ENCODE data around the gene SOX18. TPM values are rescaled to one million over a fixed set of nuclear protein-coding genes. Genes with fewer than 3 reads are reported as not detected.

SOX18 gene
- total and polyA plus RNA-seq, 2 of the 8 experiments (the other 6 are each of a cell fraction or from before 2014, with no cell fraction given) = 0.09 TPM; not detected in 1

DNA sequence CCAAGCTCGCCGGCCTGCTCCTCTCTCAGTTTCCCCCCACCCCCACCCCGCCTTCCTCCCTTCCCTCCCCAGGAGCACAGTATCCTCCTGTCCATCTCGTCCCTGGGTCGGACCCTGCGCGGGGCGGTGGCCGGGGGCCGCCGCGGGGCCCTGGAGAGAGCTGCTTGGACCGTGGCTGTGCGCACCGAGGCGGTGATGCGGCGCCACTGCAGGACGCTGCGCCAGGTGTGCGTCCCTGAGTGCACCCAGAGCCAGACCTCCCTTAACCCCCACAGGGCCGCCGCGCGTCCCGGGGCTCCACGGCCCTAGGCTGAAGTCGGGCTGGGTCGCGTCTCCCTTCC, 11.2 kb downstream of the SOX18 start:
- POLR2A ChIA-PET (ENCODE audit: partially characterized antibody) = interaction anchor here (1.0 to 3.5 kb wide), 7 partner anchors 9 to 385 kb away, joined by 3 to 24 read pairs (median 4); partner anchors contain the start of genes SOX18, STMN3 and TCEA2
- H3K9ac ChIP-seq (replicated peaks in 1 of 4; ENCODE audit: extremely low read depth in 1 of 4, low read depth in 3 of 4, low read length in 3 of 4) = no peak overlapping the region
- DNase-seq (ENCODE audit: low read depth in 1 of 2, low spot score in 2 of 2) = no peak

More for the DNA sequence above, 11.2 kb downstream of the SOX18 start:
- Histone ChIP-seq H2BK5ac (ENCODE audit: low read depth, low read length) (no peak overlapping the region), H3K4me2 (ENCODE audit: insufficient read depth in 1 of 2, low read depth in 2 of 2, low read length in 2 of 2) (peak overlapping the region; percentile 8 to 74), H2AFZ (ENCODE audit: low read length) (no peak overlapping the region), H2BK120ac (replicated peaks; ENCODE audit: low read depth, low read length) (no peak overlapping the region), H2BK20ac (ENCODE audit: low read length) (no peak overlapping the region), H3K27ac (ENCODE audit: low read depth, low read length) (no peak overlapping the region), H2BK12ac (ENCODE audit: low read depth, low read length) (no peak overlapping the region), H3K9me3 (ENCODE audit: insufficient read depth in 2 of 2, low read depth in 1 of 2, low read length in 1 of 2) (no peaks in the 10 kb centered on the region), H3K23me2 (ENCODE audit: low read depth, low read length) (peaks cover 3% of the 10 kb centered on the region; the same call in 1 of the 2 replicates), H4K20me1 (replicated peaks in 1 of 2; ENCODE audit: control insufficient read depth in 1 of 2, insufficient read depth in 2 of 2, low read length in 2 of 2) (peaks cover 0 to 3% of the 10 kb centered on the region in 2 experiments), H2AK5ac (ENCODE audit: low read depth, low read length) (no peak overlapping the region), H3K4me3 (ENCODE audit: extremely low read depth in 1 of 4, insufficient read depth in 2 of 4, low read depth in 3 of 4, low read length in 4 of 4) (peak overlapping the region; percentile 35 to 73 (median 48)), H3K56ac (replicated peaks; ENCODE audit: insufficient read length, low read depth, low read length) (no peak overlapping the region), H3K14ac (ENCODE audit: insufficient read length) (no peak overlapping the region), H3K4ac (replicated peaks; ENCODE audit: insufficient read length, low read depth, low read length) (no peak overlapping the region), H4K5ac (ENCODE audit: insufficient read length, low read depth, low read length) (no peak overlapping the region), H3K36me3 (ENCODE audit: control insufficient read depth in 2 of 4, insufficient read depth in 4 of 4, low read length in 3 of 4) (no peaks in the 10 kb centered on the region; a peak in 2 of 8 replicates), H3K27me3 (replicated peaks in 1 of 4; ENCODE audit: control insufficient read depth in 3 of 4, extremely low read depth in 1 of 4, insufficient read depth in 3 of 4, low read length in 3 of 4) (peaks cover 16 to 51% (median 44%) of the 10 kb centered on the region in 4 experiments), H4K91ac (replicated peaks; ENCODE audit: insufficient read length, low read length) (no peak overlapping the region), H3K79me2 (ENCODE audit: control insufficient read depth in 1 of 2, insufficient read depth in 2 of 2, low read length in 2 of 2) (no peaks in the 10 kb centered on the region), H2BK15ac (ENCODE audit: low read length) (no peak overlapping the region), H3K4me1 (replicated peaks in 1 of 4; ENCODE audit: control insufficient read depth in 3 of 4, insufficient read depth in 4 of 4, low read length in 3 of 4) (peaks cover 0 to 23% (median 17%) of the 10 kb centered on the region in 4 experiments; a peak in 6 of 7 replicates), H4K8ac (ENCODE audit: extremely low read depth, insufficient read depth, low read length) (peak overlapping the region; percentile 71; the same call in 1 of the 2 replicates), H3K23ac (ENCODE audit: insufficient read length) (no peak overlapping the region), H3K79me1 (ENCODE audit: low read depth, low read length) (no peaks in the 10 kb centered on the region; the same call in 1 of the 2 replicates), H3K18ac (ENCODE audit: extremely low read depth, low read length) (no peak overlapping the region)
- 12% methylated on average over 5 of the region's 30 CpGs; no CpG with 5 or more reads in 1 of the 2 experiments for WGBS, 2 experiments (ENCODE audit: extremely low coverage in 1 of 2, insufficient coverage in 1 of 2, insufficient read length in 1 of 2, insufficient replicate concordance in 2 of 2, low coverage in 1 of 2, low lambda C conversion rate in 2 of 2, missing lambda C conversion rate in 1 of 2)
- CTCF ChIA-PET (ENCODE audit: partially characterized antibody) = interaction anchor here (0.9 to 7.3 kb wide), 16 partner anchors 12 to 347 kb away, joined by 3 to 73 read pairs (median 6); partner anchors contain the start of genes PRPF6, SAMD10, SOX18 and TCEA2
- no peak for FAIRE-seq
- peak; percentile 39; the same call in 1 of the 2 replicates for TF ChIP-seq GABPA (IDR thresholded peaks at IDR 0.05; ENCODE audit: borderline replicate concordance, insufficient read depth, low read length)
- TF ChIP-seq KDM4A (IDR thresholded peaks at IDR 0.05; ENCODE audit: low read depth, low read length, severe bottlenecking) = peak; percentile 37
- TF ChIP-seq CTCF (IDR thresholded peaks at IDR 0.05; ENCODE audit: control extremely low read depth in 1 of 3, insufficient read depth in 1 of 3, low read depth in 1 of 3, low read length in 3 of 3) = peak in 1 of 3 experiments; percentile 19; a peak in 1 of 4 replicates
- no peak for TF ChIP-seq RAD21 (IDR thresholded peaks at IDR 0.05 in 1 of 2, conservative IDR thresholded peaks at IDR 0.05 in 1 of 2; ENCODE audit: low read depth in 2 of 2, low read length in 2 of 2)
- TF ChIP-seq EZH2 (IDR thresholded peaks at IDR 0.05; ENCODE audit: low read depth, low read length, severe bottlenecking) = peak; percentile 49
- TF ChIP-seq CBX5 (IDR thresholded peaks at IDR 0.05; ENCODE audit: low read depth, low read length) = no peak
- peak; percentile 20; the same call in 1 of the 2 replicates for TF ChIP-seq SUZ12 (IDR thresholded peaks at IDR 0.05; ENCODE audit: low read length)

All from H1 (cell line).